Ishikawa (cell line): ENCODE measurements around the gene EGFR.

ENCODE experiments used
- CREB1 ChIP-seq: IDR thresholded peaks from 2 replicates; pipeline ENCODE4 v1.6.1; 2012; ENCODE audit warnings: low read depth
- EGR1 ChIP-seq: IDR thresholded peaks from 2 replicates; pipeline ENCODE4 v1.6.1; 2012
- NFIC ChIP-seq: IDR thresholded peaks from 2 replicates; pipeline ENCODE4 v1.6.1; 2012
- TCF12 ChIP-seq: IDR thresholded peaks from 2 replicates; pipeline ENCODE4 v1.6.1; 2012; ENCODE audit warnings: low read depth
- YY1 ChIP-seq: IDR thresholded peaks from 2 replicates; pipeline ENCODE4 v1.6.1; 2012; ENCODE audit warnings: low read depth
- TF ChIP-seq, protein P1 (sequence below): IDR thresholded peaks from 2 replicates; pipeline ENCODE4 v1.6.1; 2012; ENCODE audit warnings: low read depth, mild to moderate bottlenecking
- TF ChIP-seq, protein P2 (sequence below): IDR thresholded peaks from 2 replicates; pipeline ENCODE4 v1.6.1; 2012
- TF ChIP-seq, protein P3 (sequence below): IDR thresholded peaks from 2 replicates; pipeline ENCODE4 v1.6.1; 2012

DNA sequence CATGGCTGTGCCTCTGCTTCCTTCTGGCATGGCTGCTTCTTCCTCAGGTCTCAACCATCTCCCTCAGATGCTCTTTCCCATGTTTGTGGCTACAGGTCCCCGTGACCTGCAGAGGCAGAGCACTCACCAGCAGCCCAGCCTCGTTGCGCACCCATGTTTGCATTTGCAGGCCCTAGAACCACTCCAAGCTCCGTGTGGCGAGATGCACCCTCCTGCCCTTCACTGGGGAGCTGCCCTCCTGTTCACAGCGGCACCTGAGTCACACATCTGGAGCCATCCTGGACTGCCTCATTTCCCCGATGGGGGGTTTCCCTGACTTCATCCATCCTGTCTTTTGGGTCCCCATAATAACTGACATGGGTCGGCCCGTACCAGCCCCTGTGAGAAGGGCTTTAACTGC lies 35.9 kb downstream of the EGFR start:
- TF ChIP-seq, protein P1, sequence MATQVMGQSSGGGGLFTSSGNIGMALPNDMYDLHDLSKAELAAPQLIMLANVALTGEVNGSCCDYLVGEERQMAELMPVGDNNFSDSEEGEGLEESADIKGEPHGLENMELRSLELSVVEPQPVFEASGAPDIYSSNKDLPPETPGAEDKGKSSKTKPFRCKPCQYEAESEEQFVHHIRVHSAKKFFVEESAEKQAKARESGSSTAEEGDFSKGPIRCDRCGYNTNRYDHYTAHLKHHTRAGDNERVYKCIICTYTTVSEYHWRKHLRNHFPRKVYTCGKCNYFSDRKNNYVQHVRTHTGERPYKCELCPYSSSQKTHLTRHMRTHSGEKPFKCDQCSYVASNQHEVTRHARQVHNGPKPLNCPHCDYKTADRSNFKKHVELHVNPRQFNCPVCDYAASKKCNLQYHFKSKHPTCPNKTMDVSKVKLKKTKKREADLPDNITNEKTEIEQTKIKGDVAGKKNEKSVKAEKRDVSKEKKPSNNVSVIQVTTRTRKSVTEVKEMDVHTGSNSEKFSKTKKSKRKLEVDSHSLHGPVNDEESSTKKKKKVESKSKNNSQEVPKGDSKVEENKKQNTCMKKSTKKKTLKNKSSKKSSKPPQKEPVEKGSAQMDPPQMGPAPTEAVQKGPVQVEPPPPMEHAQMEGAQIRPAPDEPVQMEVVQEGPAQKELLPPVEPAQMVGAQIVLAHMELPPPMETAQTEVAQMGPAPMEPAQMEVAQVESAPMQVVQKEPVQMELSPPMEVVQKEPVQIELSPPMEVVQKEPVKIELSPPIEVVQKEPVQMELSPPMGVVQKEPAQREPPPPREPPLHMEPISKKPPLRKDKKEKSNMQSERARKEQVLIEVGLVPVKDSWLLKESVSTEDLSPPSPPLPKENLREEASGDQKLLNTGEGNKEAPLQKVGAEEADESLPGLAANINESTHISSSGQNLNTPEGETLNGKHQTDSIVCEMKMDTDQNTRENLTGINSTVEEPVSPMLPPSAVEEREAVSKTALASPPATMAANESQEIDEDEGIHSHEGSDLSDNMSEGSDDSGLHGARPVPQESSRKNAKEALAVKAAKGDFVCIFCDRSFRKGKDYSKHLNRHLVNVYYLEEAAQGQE, result no peak
- TF ChIP-seq CREB1, result no peak
- no peak for TF ChIP-seq YY1
- TF ChIP-seq, protein P2, sequence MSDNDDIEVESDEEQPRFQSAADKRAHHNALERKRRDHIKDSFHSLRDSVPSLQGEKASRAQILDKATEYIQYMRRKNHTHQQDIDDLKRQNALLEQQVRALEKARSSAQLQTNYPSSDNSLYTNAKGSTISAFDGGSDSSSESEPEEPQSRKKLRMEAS, result no peak
- TF ChIP-seq EGR1, result no peak
- TF ChIP-seq NFIC, result no peak
- no peak for TF ChIP-seq TCF12
- TF ChIP-seq, protein P3, sequence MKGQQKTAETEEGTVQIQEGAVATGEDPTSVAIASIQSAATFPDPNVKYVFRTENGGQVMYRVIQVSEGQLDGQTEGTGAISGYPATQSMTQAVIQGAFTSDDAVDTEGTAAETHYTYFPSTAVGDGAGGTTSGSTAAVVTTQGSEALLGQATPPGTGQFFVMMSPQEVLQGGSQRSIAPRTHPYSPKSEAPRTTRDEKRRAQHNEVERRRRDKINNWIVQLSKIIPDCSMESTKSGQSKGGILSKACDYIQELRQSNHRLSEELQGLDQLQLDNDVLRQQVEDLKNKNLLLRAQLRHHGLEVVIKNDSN, result no peak
